Suprapubic skin (tissue), 4 donors: ENCODE measurements around the gene LRP6. TPM values are rescaled to one million over a fixed set of nuclear protein-coding genes. Genes with fewer than 3 reads are reported as not detected.

ENCODE experiments used
- DNase-seq, 2 donors: peaks; one replicate each; pipeline ENCODE4 v3.0.0-alpha.2; 2019; ENCODE audit warnings: low spot score in 2 of 2
- H3K27ac ChIP-seq: fragments of 200-600 bp; sonication (generic); one replicate; pipeline ENCODE4 v1.5.1; 2019
- H3K27me3 ChIP-seq: fragments of 200-600 bp; sonication (generic); one replicate; pipeline ENCODE4 v1.5.1; 2019
- H3K36me3 ChIP-seq: fragments of 200-600 bp; sonication (generic); one replicate; pipeline ENCODE4 v1.5.1; 2019
- H3K4me1 ChIP-seq: fragments of 200-600 bp; sonication (generic); one replicate; pipeline ENCODE4 v1.5.1; 2019
- H3K4me3 ChIP-seq: fragments of 200-600 bp; sonication (generic); one replicate; pipeline ENCODE4 v1.5.1; 2019; ENCODE audit warnings: mild to moderate bottlenecking
- H3K9me3 ChIP-seq: fragments of 200-600 bp; sonication (generic); one replicate; pipeline ENCODE4 v1.5.1; 2019
- EP300 ChIP-seq: sonication (generic); formaldehyde crosslinking; IDR thresholded peaks from one replicate; pipeline ENCODE4 v1.6.1; 2017; ENCODE audit warnings: antibody characterized with exemption
- POLR2A ChIP-seq, 2 donors: fragments of 450-650 bp; IDR thresholded peaks; one replicate each; pipeline ENCODE4 v1.6.1; 2017; ENCODE audit warnings: antibody characterized with exemption in 2 of 2, mild to moderate bottlenecking in 2 of 2, moderate library complexity in 2 of 2
- POLR2AphosphoS5 ChIP-seq, 3 donors: sonication (generic); formaldehyde crosslinking; IDR thresholded peaks; one replicate each; pipeline ENCODE4 v1.6.1; 2017; ENCODE audit warnings: antibody characterized with exemption in 3 of 3
- WGBS: methylation state at CpG from one replicate; pipeline ENCODE4 v1.1.5; 2018; 5-methylcytosine and 5-hydroxymethylcytosine counted together
- total RNA-seq, 4 donors: library from RNA; depleted of rRNA; stranded (reverse); fragments of >200 nt; gene quantifications; one replicate each; pipeline ENCODE4 v1.1.0, GENCODE V29; 2016
- TF ChIP-seq, protein P1 (sequence below), 2 donors: fragments of 200-600 bp in 1 of 2; fragments of 450-650 bp in 1 of 2; sonication (generic) in 1 of 2; IDR thresholded peaks; one replicate each; pipeline ENCODE4 v1.5.1; 2016 to 2019; ENCODE audit warnings: antibody characterized with exemption in 2 of 2, mild to moderate bottlenecking in 1 of 2, moderate library complexity in 1 of 2

The LRP6 gene
- total RNA-seq, 4 donors from 2014 or later, result 13.3 to 39.9 (median 33.9) TPM

- Histone ChIP-seq H3K9me3 (no peaks in the 10 kb centered on the region), H3K4me3 (no peak overlapping the region), H3K36me3 (no peaks in the 10 kb centered on the region), H3K27ac (no peak overlapping the region), H3K27me3 (no peaks in the 10 kb centered on the region), H3K4me1 (no peaks in the 10 kb centered on the region)
- DNase-seq, result no peak
- no peak for TF ChIP-seq POLR2AphosphoS5 (IDR thresholded peaks at IDR 0.05)
- no peak for TF ChIP-seq EP300
- TF ChIP-seq, protein P1, sequence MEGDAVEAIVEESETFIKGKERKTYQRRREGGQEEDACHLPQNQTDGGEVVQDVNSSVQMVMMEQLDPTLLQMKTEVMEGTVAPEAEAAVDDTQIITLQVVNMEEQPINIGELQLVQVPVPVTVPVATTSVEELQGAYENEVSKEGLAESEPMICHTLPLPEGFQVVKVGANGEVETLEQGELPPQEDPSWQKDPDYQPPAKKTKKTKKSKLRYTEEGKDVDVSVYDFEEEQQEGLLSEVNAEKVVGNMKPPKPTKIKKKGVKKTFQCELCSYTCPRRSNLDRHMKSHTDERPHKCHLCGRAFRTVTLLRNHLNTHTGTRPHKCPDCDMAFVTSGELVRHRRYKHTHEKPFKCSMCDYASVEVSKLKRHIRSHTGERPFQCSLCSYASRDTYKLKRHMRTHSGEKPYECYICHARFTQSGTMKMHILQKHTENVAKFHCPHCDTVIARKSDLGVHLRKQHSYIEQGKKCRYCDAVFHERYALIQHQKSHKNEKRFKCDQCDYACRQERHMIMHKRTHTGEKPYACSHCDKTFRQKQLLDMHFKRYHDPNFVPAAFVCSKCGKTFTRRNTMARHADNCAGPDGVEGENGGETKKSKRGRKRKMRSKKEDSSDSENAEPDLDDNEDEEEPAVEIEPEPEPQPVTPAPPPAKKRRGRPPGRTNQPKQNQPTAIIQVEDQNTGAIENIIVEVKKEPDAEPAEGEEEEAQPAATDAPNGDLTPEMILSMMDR (IDR thresholded peaks at IDR 0.05), result no peak
- no peak for TF ChIP-seq POLR2A (IDR thresholded peaks at IDR 0.05)
- WGBS, result 58% methylated on average over 6 of the region's 6 CpGs
Observed at GRCh38 chr12:12097891-12098690, 168.8 kb downstream of the LRP6 start.

DNA sequence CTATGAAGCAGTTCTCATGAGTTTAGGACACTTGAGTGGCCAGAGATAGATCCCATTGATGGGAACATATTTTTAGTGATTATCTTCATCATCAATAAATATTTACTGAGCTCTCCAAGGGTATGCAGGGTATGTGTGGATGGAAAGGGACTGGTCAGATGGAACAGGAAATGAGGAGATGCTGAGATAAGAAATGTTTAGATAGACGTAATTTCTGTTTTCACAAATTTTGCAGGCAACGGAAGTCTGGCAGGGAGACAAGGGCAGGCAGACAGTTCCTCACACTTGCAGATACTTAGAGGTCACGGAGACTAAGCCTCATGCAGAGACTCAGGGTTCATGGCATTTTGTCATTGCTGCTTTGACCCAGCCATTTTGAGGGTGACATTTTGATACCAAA, 171.8 kb downstream of the LRP6 start:
- WGBS, result 75% methylated on average over 3 of the region's 3 CpGs
- H3K36me3 ChIP-seq, result no peaks in the 10 kb centered on the region
- DNase-seq, result no peak
- no peaks in the 10 kb centered on the region for H3K27me3 ChIP-seq
- TF ChIP-seq POLR2A (IDR thresholded peaks at IDR 0.05), result no peak
- no peak for TF ChIP-seq EP300
- no peak for TF ChIP-seq POLR2AphosphoS5 (IDR thresholded peaks at IDR 0.05)
- TF ChIP-seq, protein P1 (IDR thresholded peaks at IDR 0.05), result no peak
- no peak overlapping the region for H3K4me3 ChIP-seq
- H3K4me1 ChIP-seq, result peaks cover 14% of the 10 kb centered on the region
- H3K27ac ChIP-seq, result no peak overlapping the region
- no peaks in the 10 kb centered on the region for H3K9me3 ChIP-seq

DNA sequence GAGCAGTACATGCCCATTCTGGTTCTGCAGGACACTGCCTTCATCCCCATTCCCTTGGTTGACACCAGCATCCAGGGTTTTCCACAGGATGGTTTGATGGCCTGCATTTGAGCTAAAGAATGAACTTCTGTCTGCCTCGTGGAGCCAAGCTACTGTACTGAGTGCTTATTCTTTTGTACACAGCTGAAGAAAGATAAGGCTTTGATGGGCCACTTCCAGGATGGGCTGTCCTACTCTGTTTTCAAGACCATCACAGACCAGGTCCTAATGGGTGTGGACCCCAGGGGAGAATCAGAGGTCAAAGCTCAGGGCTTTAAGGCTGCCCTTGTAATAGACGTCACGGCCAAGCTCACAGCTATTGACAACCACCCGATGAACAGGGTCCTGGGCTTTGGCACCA, 172.4 kb downstream of the LRP6 start:
- H3K9me3 ChIP-seq, result no peaks in the 10 kb centered on the region
- no peaks in the 10 kb centered on the region for H3K27me3 ChIP-seq
- 96% methylated on average over 4 of the region's 4 CpGs for WGBS
- H3K4me1 ChIP-seq, result peaks cover 14% of the 10 kb centered on the region
- TF ChIP-seq POLR2AphosphoS5 (IDR thresholded peaks at IDR 0.05) (no peak), EP300 (no peak), POLR2A (IDR thresholded peaks at IDR 0.05) (no peak)
- TF ChIP-seq, protein P1 (IDR thresholded peaks at IDR 0.05), result no peak
- no peak overlapping the region for H3K4me3 ChIP-seq
- H3K36me3 ChIP-seq, result no peaks in the 10 kb centered on the region
- DNase-seq, result no peak
- no peak overlapping the region for H3K27ac ChIP-seq

DNA sequence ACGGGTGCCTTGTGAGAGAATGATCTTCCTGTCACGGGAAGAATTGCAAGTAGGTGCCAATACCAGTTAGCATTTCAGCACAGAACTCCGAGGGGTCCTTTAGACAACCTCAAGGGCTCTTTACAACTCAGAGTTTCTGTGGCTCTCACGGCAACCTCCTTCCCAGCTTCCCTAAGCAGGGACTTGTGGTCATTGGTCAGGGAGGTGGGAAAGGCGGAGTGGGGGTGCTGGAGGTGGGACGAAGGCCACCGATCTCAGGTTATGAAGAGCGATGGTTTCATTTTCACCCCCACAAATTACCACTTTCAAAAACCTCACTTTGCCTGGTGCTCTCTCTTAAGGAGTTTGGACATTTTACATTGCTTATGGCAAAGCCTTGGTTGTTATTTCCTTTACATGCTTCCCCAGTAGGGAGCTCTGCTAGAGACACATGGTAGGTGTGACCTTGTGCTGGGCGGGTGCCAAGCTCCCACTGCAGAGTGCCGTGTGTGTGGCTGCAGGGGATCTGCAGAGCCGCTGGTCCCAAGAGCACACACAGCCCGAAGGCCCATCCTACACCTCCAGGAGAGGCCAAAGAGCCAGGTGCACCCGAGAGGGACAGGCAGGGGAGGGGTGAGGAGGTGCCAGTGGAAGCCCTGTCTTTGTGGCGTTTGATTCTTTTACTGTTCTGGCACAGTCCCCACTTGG, 174.7 kb downstream of the LRP6 start:
- Histone ChIP-seq H3K27me3 (no peaks in the 10 kb centered on the region), H3K27ac (no peak overlapping the region), H3K4me1 (peaks cover 14% of the 10 kb centered on the region), H3K4me3 (no peak overlapping the region), H3K9me3 (no peaks in the 10 kb centered on the region), H3K36me3 (no peaks in the 10 kb centered on the region)
- 58% methylated on average over 14 of the region's 14 CpGs for WGBS
- no peak for DNase-seq
- TF ChIP-seq EP300 (no peak), POLR2A (IDR thresholded peaks at IDR 0.05) (no peak), POLR2AphosphoS5 (IDR thresholded peaks at IDR 0.05) (no peak)
- TF ChIP-seq, protein P1 (IDR thresholded peaks at IDR 0.05), result no peak

- WGBS, result 57% methylated on average over 3 of the region's 3 CpGs
- TF ChIP-seq POLR2A (IDR thresholded peaks at IDR 0.05) (no peak), POLR2AphosphoS5 (IDR thresholded peaks at IDR 0.05) (no peak), EP300 (no peak)
- TF ChIP-seq, protein P1 (IDR thresholded peaks at IDR 0.05), result no peak
- no peaks in the 10 kb centered on the region for H3K9me3 ChIP-seq
- no peaks in the 10 kb centered on the region for H3K27me3 ChIP-seq
- H3K4me1 ChIP-seq, result peaks cover 14% of the 10 kb centered on the region
- no peak for DNase-seq
- no peaks in the 10 kb centered on the region for H3K36me3 ChIP-seq
- H3K4me3 ChIP-seq, result no peak overlapping the region
- no peak overlapping the region for H3K27ac ChIP-seq
Observed at GRCh38 chr12:12091071-12091470, 175.8 kb downstream of the LRP6 start.
